T-helper 2 cell treated with Interferon-gamma antibody and Interleukin-4, amounts not matched to agents 100 ng/mL and 5 ng/mL, for 36 hours (primary cell): ENCODE results near the gene ZNF324. TPM values are rescaled to one million over a fixed set of nuclear protein-coding genes. Genes with fewer than 3 reads are reported as not detected.
"Not testable (repeated sequence)": the region's sequence is repeated elsewhere in the genome, so short reads cannot be mapped to it uniquely, and the experiment has no call there.

Source experiments
- intact Hi-C: fragments of 100-400 bp; cut with micrococcal nuclease; formaldehyde crosslinking; loops from one replicate; pipeline ENCODE4 v1.15.1; 2023
- total RNA-seq: library from RNA; stranded (reverse); gene quantifications from 2 replicates; pipeline ENCODE4 v1.2.3, GENCODE V29; 2022

Gene ZNF324
- total RNA-seq, 1 donor from 2014 or later, result 11.4 TPM

- intact Hi-C loops, result loop anchor here (1.0 to 2.0 kb wide), 5 partner anchors 16 to 117 kb away; partner anchors contain the start of genes ZBTB45, ZNF446 and ZNF837
These were observed 31.6 kb downstream of the ZNF324 start for GRCh38 chr19:58498316-58499020.

- intact Hi-C loops, result loop anchor here (1.0 to 2.0 kb wide), 5 partner anchors 16 to 118 kb away; partner anchors contain the start of genes ZBTB45, ZNF446 and ZNF837
These were observed 32.4 kb downstream of the ZNF324 start for GRCh38 chr19:58499021-58499927.

- intact Hi-C loops, result no loop called here
These were observed 33.4 kb downstream of the ZNF324 start for GRCh38 chr19:58500242-58500641.

- intact Hi-C loops, result not testable (repeated sequence)
These were observed 40.8 kb downstream of the ZNF324 start for GRCh38 chr19:58507602-58508223.

- intact Hi-C loops, result no loop called here
These were observed 42.8 kb downstream of the ZNF324 start for GRCh38 chr19:58509731-58510083.

GRCh38 chr19:58510084-58510862, 43.4 kb downstream of the ZNF324 start:
- intact Hi-C loops, result no loop called here

- intact Hi-C loops, result no loop called here
These were observed 44.7 kb downstream of the ZNF324 start, which contains the start of gene SLC27A5 for GRCh38 chr19:58511353-58512208. Gene SLC27A5, minus strand, starts transcription at chr19:58511992. Its CDS starts 37 bp downstream, at chr19:58511955.

GRCh38 chr19:58513213-58513693, 46.4 kb downstream of the ZNF324 start:
- intact Hi-C loops, result no loop called here

- intact Hi-C loops, result loop anchor here (1.0 to 2.0 kb wide), 4 partner anchors 15 to 133 kb away; partner anchors contain the start of genes TRIM28 and ZNF837
These were observed 47.0 kb downstream of the ZNF324 start for GRCh38 chr19:58513694-58514563.

GRCh38 chr19:58514564-58515022, 47.7 kb downstream of the ZNF324 start:
- intact Hi-C loops, result loop anchor here (1.0 to 5.0 kb wide), 5 partner anchors 16 to 133 kb away; partner anchors contain the start of genes TRIM28, ZNF584 and ZNF837

GRCh38 chr19:58515259-58515658, 48.4 kb downstream of the ZNF324 start:
- intact Hi-C loops, result loop anchor here (2.0 to 5.0 kb wide), 2 partner anchors 16 to 108 kb away; partner anchors contain the start of gene ZNF584

- intact Hi-C loops, result loop anchor here (5.0 kb wide), 1 partner anchor 109 kb away; the partner anchor contains the start of gene ZNF584
These were observed 49.5 kb downstream of the ZNF324 start for GRCh38 chr19:58516246-58516836.

- intact Hi-C loops, result loop anchor here (5.0 kb wide), 1 partner anchor 110 kb away; the partner anchor contains the start of gene ZNF584
These were observed 50.3 kb downstream of the ZNF324 start for GRCh38 chr19:58516964-58517833.

GRCh38 chr19:58518256-58519086, 51.6 kb downstream of the ZNF324 start:
- intact Hi-C loops, result loop anchor here (1.0 to 5.0 kb wide), 8 partner anchors 19 to 111 kb away; partner anchors contain the start of genes CHMP2A, MZF1, TRIM28 and ZNF324B

- intact Hi-C loops, result loop anchor here (1.0 to 5.0 kb wide), 8 partner anchors 20 to 112 kb away; partner anchors contain the start of genes CHMP2A, MZF1, TRIM28 and ZNF324B
These were observed 52.1 kb downstream of the ZNF324 start for GRCh38 chr19:58519087-58519354.
